ENCODE data around the gene NKAIN2. TPM values are rescaled to one million over a fixed set of nuclear protein-coding genes. Genes with fewer than 3 reads are reported as not detected.

The NKAIN2 gene
- total RNA-seq, 1 donor from 2014 or later = not detected

GRCh38 chr6:124599656-124600055 lies 796.0 kb downstream of the NKAIN2 start:
- TF ChIP-seq CTCF (IDR thresholded peaks at IDR 0.05) = no peak
- H3K27ac ChIP-seq = no peak overlapping the region
- ATAC-seq (no peak), DNase-seq (no peak)
- H3K4me3 ChIP-seq = no peak overlapping the region
- H3K36me3 ChIP-seq = no peaks in the 10 kb centered on the region
- H3K9me3 ChIP-seq = no peaks in the 10 kb centered on the region
- H3K4me1 ChIP-seq = no peaks in the 10 kb centered on the region
- intact Hi-C loops (cut with DNase I) = no loop called here
- no peaks in the 10 kb centered on the region for H3K27me3 ChIP-seq

GRCh38 chr6:124604719-124605118 lies 801.1 kb downstream of the NKAIN2 start:
- intact Hi-C loops (cut with DNase I) = no loop called here

GRCh38 chr6:124607119-124607627 lies 803.5 kb downstream of the NKAIN2 start:
- Histone ChIP-seq H3K36me3 (no peaks in the 10 kb centered on the region), H3K4me1 (no peaks in the 10 kb centered on the region), H3K27ac (no peak overlapping the region), H3K27me3 (no peaks in the 10 kb centered on the region), H3K9me3 (no peaks in the 10 kb centered on the region), H3K4me3 (no peak overlapping the region)
- ATAC-seq = no peak
- DNase-seq = no peak
- intact Hi-C loops (cut with DNase I) = no loop called here
- no peak for TF ChIP-seq CTCF (IDR thresholded peaks at IDR 0.05)

More at GRCh38 chr6:124604719-124605118, 801.1 kb downstream of the NKAIN2 start:
- ATAC-seq (no peak), DNase-seq (no peak)
- Histone ChIP-seq H3K9me3 (no peaks in the 10 kb centered on the region), H3K27ac (no peak overlapping the region), H3K27me3 (no peaks in the 10 kb centered on the region), H3K36me3 (no peaks in the 10 kb centered on the region), H3K4me1 (no peaks in the 10 kb centered on the region), H3K4me3 (no peak overlapping the region)
- TF ChIP-seq CTCF (IDR thresholded peaks at IDR 0.05) = no peak

- ATAC-seq = no peak
- Histone ChIP-seq H3K4me3 (no peak overlapping the region), H3K27me3 (no peaks in the 10 kb centered on the region), H3K36me3 (no peaks in the 10 kb centered on the region), H3K27ac (no peak overlapping the region), H3K9me3 (no peaks in the 10 kb centered on the region), H3K4me1 (no peaks in the 10 kb centered on the region)
- no peak for DNase-seq
- no peak for TF ChIP-seq CTCF (IDR thresholded peaks at IDR 0.05)
- intact Hi-C loops (cut with DNase I) = no loop called here
These were observed 809.4 kb downstream of the NKAIN2 start for GRCh38 chr6:124613031-124613430.

- H3K27me3 ChIP-seq = no peaks in the 10 kb centered on the region
- no peak for DNase-seq
- no peak overlapping the region for H3K4me3 ChIP-seq
- H3K9me3 ChIP-seq = no peaks in the 10 kb centered on the region
- ATAC-seq = no peak
- intact Hi-C loops (cut with DNase I) = no loop called here
- H3K27ac ChIP-seq = no peak overlapping the region
- TF ChIP-seq CTCF (IDR thresholded peaks at IDR 0.05) = no peak
- no peaks in the 10 kb centered on the region for H3K4me1 ChIP-seq
- H3K36me3 ChIP-seq = no peaks in the 10 kb centered on the region
These were observed 818.7 kb downstream of the NKAIN2 start for GRCh38 chr6:124622351-124622750.

GRCh38 chr6:124633655-124634054 lies 830.0 kb downstream of the NKAIN2 start:
- DNase-seq (no peak), ATAC-seq (no peak)
- Histone ChIP-seq H3K27ac (no peak overlapping the region), H3K4me3 (no peak overlapping the region), H3K4me1 (no peaks in the 10 kb centered on the region), H3K9me3 (no peaks in the 10 kb centered on the region), H3K27me3 (no peaks in the 10 kb centered on the region), H3K36me3 (no peaks in the 10 kb centered on the region)
- no peak for TF ChIP-seq CTCF (IDR thresholded peaks at IDR 0.05)
- intact Hi-C loops (cut with DNase I) = no loop called here
